ENCODE measurements around the gene VEGFC.

VEGFC gene

GRCh38 chr4:176793060-176793605 is 411 bp upstream of the VEGFC start:
- no peak for DNase-seq (ENCODE audit: low read depth)
- in situ Hi-C loops (cut with HindIII; ENCODE audit: low sequenced_read_pairs) = loop anchor here (25.0 kb wide), 2 partner anchors 244 to 406 kb away; no protein-coding TSS in a partner anchor
- TF ChIP-seq CTCF (IDR thresholded peaks at IDR 0.05; ENCODE audit: low read depth, low read length, missing control alignments) = no peak
- peak overlapping the region; percentile 81 for H3K4me3 ChIP-seq (ENCODE audit: low read depth, low read length)

GRCh38 chr4:176791591-176792325 is 964 bp downstream of the VEGFC start:
- no peak for DNase-seq (ENCODE audit: low read depth)
- TF ChIP-seq CTCF (IDR thresholded peaks at IDR 0.05; ENCODE audit: low read depth, low read length, missing control alignments) = no peak
- peak overlapping the region; percentile 81 for H3K4me3 ChIP-seq (ENCODE audit: low read depth, low read length)
- in situ Hi-C loops (cut with HindIII; ENCODE audit: low sequenced_read_pairs) = loop anchor here (25.0 kb wide), 2 partner anchors 246 to 404 kb away; no protein-coding TSS in a partner anchor

- H3K4me3 ChIP-seq (ENCODE audit: low read depth, low read length) = peak overlapping the region; percentile 81
- TF ChIP-seq CTCF (IDR thresholded peaks at IDR 0.05; ENCODE audit: low read depth, low read length, missing control alignments) = no peak
- DNase-seq (ENCODE audit: low read depth) = no peak
- in situ Hi-C loops (cut with HindIII; ENCODE audit: low sequenced_read_pairs) = loop anchor here (25.0 kb wide), 2 partner anchors 247 to 403 kb away; no protein-coding TSS in a partner anchor
Measured at GRCh38 chr4:176790398-176790797, 2.3 kb downstream of the VEGFC start.

- in situ Hi-C loops (cut with HindIII; ENCODE audit: low sequenced_read_pairs) = loop anchor here (25.0 kb wide), 2 partner anchors 247 to 403 kb away; no protein-coding TSS in a partner anchor
- H3K4me3 ChIP-seq (ENCODE audit: low read depth, low read length) = peak overlapping the region; percentile 81
- TF ChIP-seq CTCF (IDR thresholded peaks at IDR 0.05; ENCODE audit: low read depth, low read length, missing control alignments) = peak; percentile 73
- no peak for DNase-seq (ENCODE audit: low read depth)
Measured at GRCh38 chr4:176789955-176790354, 2.8 kb downstream of the VEGFC start.

- peak overlapping the region; percentile 14 for H3K4me3 ChIP-seq (ENCODE audit: low read depth, low read length)
- in situ Hi-C loops (cut with HindIII; ENCODE audit: low sequenced_read_pairs) = loop anchor here (25.0 kb wide), 2 partner anchors 248 to 402 kb away; no protein-coding TSS in a partner anchor
- TF ChIP-seq CTCF (IDR thresholded peaks at IDR 0.05; ENCODE audit: low read depth, low read length, missing control alignments) = no peak
- no peak for DNase-seq (ENCODE audit: low read depth)
Measured at GRCh38 chr4:176788971-176789370, 3.8 kb downstream of the VEGFC start.

- in situ Hi-C loops (cut with HindIII; ENCODE audit: low sequenced_read_pairs) = loop anchor here (25.0 kb wide), 2 partner anchors 249 to 401 kb away; no protein-coding TSS in a partner anchor
- peak overlapping the region; percentile 11 for H3K4me3 ChIP-seq (ENCODE audit: low read depth, low read length)
Measured at GRCh38 chr4:176788248-176788647, 4.5 kb downstream of the VEGFC start.

More at GRCh38 chr4:176788248-176788647, 4.5 kb downstream of the VEGFC start:
- no peak for TF ChIP-seq CTCF (IDR thresholded peaks at IDR 0.05; ENCODE audit: low read depth, low read length, missing control alignments)
- DNase-seq (ENCODE audit: low read depth) = no peak

Measured in astrocyte of the cerebellum (primary cell).